ENCODE measurements around the gene NUP160. TPM values are rescaled to one million over a fixed set of nuclear protein-coding genes. Genes with fewer than 3 reads are reported as not detected.

Gene NUP160
- total and polyA plus RNA-seq, 10 of the 15 experiments (the other 5 are each of a cell fraction or from before 2014, with no cell fraction given): 24.0 to 87.6 (median 54.6) TPM

DNA sequence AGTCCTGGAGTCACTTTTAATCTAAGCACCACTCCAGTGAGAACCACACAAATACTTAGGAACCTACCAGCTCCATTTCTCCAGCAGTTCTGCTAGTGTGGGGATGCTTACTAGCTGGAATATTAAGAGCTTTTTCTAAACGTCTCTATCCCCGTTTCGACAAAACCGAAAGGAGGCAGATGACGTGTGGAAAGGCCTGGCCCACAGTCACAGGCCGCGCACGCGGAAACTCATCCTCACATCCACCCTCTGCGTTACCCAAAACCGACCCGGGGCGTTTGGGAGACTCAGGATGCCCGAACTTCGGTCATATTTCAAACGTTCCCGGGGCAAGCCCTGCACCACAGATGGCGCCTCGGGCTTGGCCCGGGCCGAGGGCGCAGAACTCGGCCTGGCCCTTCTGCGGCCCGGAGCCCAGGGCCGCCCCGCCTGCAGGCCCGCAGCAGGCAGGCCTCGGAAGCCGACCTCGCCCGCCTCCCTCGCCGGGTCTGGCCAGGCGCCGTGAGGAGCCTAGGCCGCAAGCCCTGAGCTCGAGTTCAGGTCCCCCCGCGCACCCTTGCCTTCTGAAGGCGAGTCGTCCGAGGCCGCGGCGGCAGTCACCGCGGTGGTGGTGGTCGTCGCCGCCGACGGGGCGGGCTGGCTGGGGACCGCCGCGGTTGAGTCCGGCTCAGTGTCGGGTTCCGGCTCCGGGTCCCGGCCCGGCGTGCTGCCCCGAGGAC is 81.5 kb downstream of the NUP160 start (continued):
- TF ChIP-seq, protein P1, sequence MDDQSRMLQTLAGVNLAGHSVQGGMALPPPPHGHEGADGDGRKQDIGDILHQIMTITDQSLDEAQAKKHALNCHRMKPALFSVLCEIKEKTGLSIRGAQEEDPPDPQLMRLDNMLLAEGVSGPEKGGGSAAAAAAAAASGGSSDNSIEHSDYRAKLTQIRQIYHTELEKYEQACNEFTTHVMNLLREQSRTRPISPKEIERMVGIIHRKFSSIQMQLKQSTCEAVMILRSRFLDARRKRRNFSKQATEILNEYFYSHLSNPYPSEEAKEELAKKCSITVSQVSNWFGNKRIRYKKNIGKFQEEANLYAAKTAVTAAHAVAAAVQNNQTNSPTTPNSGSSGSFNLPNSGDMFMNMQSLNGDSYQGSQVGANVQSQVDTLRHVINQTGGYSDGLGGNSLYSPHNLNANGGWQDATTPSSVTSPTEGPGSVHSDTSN (IDR thresholded peaks at IDR 0.05; ENCODE audit: insufficient replicate concordance, low read depth, low read length): no peak
- no peak for TF ChIP-seq YBX1 (IDR thresholded peaks at IDR 0.05)
- no peak for TF ChIP-seq BMI1 (IDR thresholded peaks at IDR 0.05; ENCODE audit: borderline replicate concordance)
- TF ChIP-seq EED (IDR thresholded peaks at IDR 0.05; ENCODE audit: low read depth): no peak
- TF ChIP-seq, protein P2, sequence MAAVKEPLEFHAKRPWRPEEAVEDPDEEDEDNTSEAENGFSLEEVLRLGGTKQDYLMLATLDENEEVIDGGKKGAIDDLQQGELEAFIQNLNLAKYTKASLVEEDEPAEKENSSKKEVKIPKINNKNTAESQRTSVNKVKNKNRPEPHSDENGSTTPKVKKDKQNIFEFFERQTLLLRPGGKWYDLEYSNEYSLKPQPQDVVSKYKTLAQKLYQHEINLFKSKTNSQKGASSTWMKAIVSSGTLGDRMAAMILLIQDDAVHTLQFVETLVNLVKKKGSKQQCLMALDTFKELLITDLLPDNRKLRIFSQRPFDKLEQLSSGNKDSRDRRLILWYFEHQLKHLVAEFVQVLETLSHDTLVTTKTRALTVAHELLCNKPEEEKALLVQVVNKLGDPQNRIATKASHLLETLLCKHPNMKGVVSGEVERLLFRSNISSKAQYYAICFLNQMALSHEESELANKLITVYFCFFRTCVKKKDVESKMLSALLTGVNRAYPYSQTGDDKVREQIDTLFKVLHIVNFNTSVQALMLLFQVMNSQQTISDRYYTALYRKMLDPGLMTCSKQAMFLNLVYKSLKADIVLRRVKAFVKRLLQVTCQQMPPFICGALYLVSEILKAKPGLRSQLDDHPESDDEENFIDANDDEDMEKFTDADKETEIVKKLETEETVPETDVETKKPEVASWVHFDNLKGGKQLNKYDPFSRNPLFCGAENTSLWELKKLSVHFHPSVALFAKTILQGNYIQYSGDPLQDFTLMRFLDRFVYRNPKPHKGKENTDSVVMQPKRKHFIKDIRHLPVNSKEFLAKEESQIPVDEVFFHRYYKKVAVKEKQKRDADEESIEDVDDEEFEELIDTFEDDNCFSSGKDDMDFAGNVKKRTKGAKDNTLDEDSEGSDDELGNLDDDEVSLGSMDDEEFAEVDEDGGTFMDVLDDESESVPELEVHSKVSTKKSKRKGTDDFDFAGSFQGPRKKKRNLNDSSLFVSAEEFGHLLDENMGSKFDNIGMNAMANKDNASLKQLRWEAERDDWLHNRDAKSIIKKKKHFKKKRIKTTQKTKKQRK (IDR thresholded peaks at IDR 0.05; ENCODE audit: low read depth, low read length): no peak
- no peak for TF ChIP-seq SIX5 (IDR thresholded peaks at IDR 0.05; ENCODE audit: low read depth, low read length, severe bottlenecking)
- TF ChIP-seq, protein P3, sequence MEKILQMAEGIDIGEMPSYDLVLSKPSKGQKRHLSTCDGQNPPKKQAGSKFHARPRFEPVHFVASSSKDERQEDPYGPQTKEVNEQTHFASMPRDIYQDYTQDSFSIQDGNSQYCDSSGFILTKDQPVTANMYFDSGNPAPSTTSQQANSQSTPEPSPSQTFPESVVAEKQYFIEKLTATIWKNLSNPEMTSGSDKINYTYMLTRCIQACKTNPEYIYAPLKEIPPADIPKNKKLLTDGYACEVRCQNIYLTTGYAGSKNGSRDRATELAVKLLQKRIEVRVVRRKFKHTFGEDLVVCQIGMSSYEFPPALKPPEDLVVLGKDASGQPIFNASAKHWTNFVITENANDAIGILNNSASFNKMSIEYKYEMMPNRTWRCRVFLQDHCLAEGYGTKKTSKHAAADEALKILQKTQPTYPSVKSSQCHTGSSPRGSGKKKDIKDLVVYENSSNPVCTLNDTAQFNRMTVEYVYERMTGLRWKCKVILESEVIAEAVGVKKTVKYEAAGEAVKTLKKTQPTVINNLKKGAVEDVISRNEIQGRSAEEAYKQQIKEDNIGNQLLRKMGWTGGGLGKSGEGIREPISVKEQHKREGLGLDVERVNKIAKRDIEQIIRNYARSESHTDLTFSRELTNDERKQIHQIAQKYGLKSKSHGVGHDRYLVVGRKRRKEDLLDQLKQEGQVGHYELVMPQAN (conservative IDR thresholded peaks at IDR 0.05): peak; percentile 87
- no peak for TF ChIP-seq ZNF217 (IDR thresholded peaks at IDR 0.05)
- no peak for TF ChIP-seq FOXK2 (IDR thresholded peaks at IDR 0.05)
- TF ChIP-seq KLF5 (IDR thresholded peaks at IDR 0.05; ENCODE audit: partially characterized antibody): no peak
- no peak for TF ChIP-seq RAD21 (IDR thresholded peaks at IDR 0.05; ENCODE audit: insufficient read depth, low read depth, low read length)
- peak; percentile 44; the same call in 1 of the 2 replicates for TF ChIP-seq YY1 (IDR thresholded peaks at IDR 0.05; ENCODE audit: low read depth, low read length)
- TF ChIP-seq SMAD1 (IDR thresholded peaks at IDR 0.05; ENCODE audit: low read depth, partially characterized antibody): no peak
- TF ChIP-seq NR2C1 (IDR thresholded peaks at IDR 0.05): no peak
- 0 out of 2 replicates have a peak, but pooled peaks have one; percentile 18 for TF ChIP-seq SIN3A (IDR thresholded peaks at IDR 0.05; ENCODE audit: low read depth, low read length)
- TF ChIP-seq SREBF2 (IDR thresholded peaks at IDR 0.05; ENCODE audit: low read length): no peak
- no peak for TF ChIP-seq CBX3 (IDR thresholded peaks at IDR 0.05; ENCODE audit: borderline replicate concordance, low read depth)
- no peak for TF ChIP-seq TBL1XR1 (IDR thresholded peaks at IDR 0.05; ENCODE audit: low read depth, low read length)
- no peak for TF ChIP-seq SPI1 (IDR thresholded peaks at IDR 0.05; ENCODE audit: borderline replicate concordance, insufficient read depth, low read depth, low read length)
- TF ChIP-seq, protein P4, sequence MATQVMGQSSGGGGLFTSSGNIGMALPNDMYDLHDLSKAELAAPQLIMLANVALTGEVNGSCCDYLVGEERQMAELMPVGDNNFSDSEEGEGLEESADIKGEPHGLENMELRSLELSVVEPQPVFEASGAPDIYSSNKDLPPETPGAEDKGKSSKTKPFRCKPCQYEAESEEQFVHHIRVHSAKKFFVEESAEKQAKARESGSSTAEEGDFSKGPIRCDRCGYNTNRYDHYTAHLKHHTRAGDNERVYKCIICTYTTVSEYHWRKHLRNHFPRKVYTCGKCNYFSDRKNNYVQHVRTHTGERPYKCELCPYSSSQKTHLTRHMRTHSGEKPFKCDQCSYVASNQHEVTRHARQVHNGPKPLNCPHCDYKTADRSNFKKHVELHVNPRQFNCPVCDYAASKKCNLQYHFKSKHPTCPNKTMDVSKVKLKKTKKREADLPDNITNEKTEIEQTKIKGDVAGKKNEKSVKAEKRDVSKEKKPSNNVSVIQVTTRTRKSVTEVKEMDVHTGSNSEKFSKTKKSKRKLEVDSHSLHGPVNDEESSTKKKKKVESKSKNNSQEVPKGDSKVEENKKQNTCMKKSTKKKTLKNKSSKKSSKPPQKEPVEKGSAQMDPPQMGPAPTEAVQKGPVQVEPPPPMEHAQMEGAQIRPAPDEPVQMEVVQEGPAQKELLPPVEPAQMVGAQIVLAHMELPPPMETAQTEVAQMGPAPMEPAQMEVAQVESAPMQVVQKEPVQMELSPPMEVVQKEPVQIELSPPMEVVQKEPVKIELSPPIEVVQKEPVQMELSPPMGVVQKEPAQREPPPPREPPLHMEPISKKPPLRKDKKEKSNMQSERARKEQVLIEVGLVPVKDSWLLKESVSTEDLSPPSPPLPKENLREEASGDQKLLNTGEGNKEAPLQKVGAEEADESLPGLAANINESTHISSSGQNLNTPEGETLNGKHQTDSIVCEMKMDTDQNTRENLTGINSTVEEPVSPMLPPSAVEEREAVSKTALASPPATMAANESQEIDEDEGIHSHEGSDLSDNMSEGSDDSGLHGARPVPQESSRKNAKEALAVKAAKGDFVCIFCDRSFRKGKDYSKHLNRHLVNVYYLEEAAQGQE (IDR thresholded peaks at IDR 0.05; ENCODE audit: low read depth, low read length): no peak
- no peak for TF ChIP-seq CBFB (IDR thresholded peaks at IDR 0.05; ENCODE audit: low read depth)
- no peak for TF ChIP-seq CHD4 (IDR thresholded peaks at IDR 0.05)

All from GM12878 (cell line).